HG02870 (cell line): ENCODE measurements around the gene FAM114A2.

Experiments used
- ATAC-seq: cut with Tn5 transposase; IDR thresholded peaks from one replicate; pipeline ENCODE4 v1.9.1; 2021; ENCODE audit warnings: mild to moderate bottlenecking, moderate library complexity; ENCODE audit not compliant: unreplicated experiment

The FAM114A2 gene

GRCh38 chr5:153987301-153987700 lies 51.4 kb downstream of the FAM114A2 start:
- ATAC-seq: no peak

GRCh38 chr5:153985498-153985897 lies 53.2 kb downstream of the FAM114A2 start:
- ATAC-seq: no peak

- no peak for ATAC-seq
Measured at GRCh38 chr5:153983885-153984284, 54.8 kb downstream of the FAM114A2 start.

- no peak for ATAC-seq
Measured at GRCh38 chr5:153981905-153982605, 56.7 kb downstream of the FAM114A2 start.

GRCh38 chr5:153979028-153979783 lies 59.5 kb downstream of the FAM114A2 start:
- ATAC-seq: no peak

GRCh38 chr5:153974813-153975163 lies 63.9 kb downstream of the FAM114A2 start:
- peak; percentile 22 for ATAC-seq

GRCh38 chr5:153974131-153974812 lies 64.4 kb downstream of the FAM114A2 start:
- ATAC-seq: peak; percentile 45

- ATAC-seq: no peak
Measured at GRCh38 chr5:153972240-153972639, 66.5 kb downstream of the FAM114A2 start.

GRCh38 chr5:153970496-153970895 lies 68.2 kb downstream of the FAM114A2 start:
- no peak for ATAC-seq

- no peak for ATAC-seq
Measured at GRCh38 chr5:153969563-153969895, 69.2 kb downstream of the FAM114A2 start.

GRCh38 chr5:153968761-153969562 lies 69.7 kb downstream of the FAM114A2 start:
- ATAC-seq: no peak

- ATAC-seq: no peak
Measured at GRCh38 chr5:153964880-153965645, 73.6 kb downstream of the FAM114A2 start.

- ATAC-seq: no peak
Measured at GRCh38 chr5:153964191-153964879, 74.4 kb downstream of the FAM114A2 start.

- no peak for ATAC-seq
Measured at GRCh38 chr5:153960269-153961215, 78.2 kb downstream of the FAM114A2 start.

- ATAC-seq: no peak
Measured at GRCh38 chr5:153959134-153959957, 79.4 kb downstream of the FAM114A2 start.

- ATAC-seq: no peak
Measured at GRCh38 chr5:153957205-153957604, 81.5 kb downstream of the FAM114A2 start.

- no peak for ATAC-seq
Measured at GRCh38 chr5:153953411-153953810, 85.3 kb downstream of the FAM114A2 start.

GRCh38 chr5:153952893-153953292 lies 85.8 kb downstream of the FAM114A2 start:
- no peak for ATAC-seq
